SH-SY5Y (cell line): Measurements from ENCODE around the gene FUT3.

Source experiments
- GATA2 ChIP-seq: IDR thresholded peaks from 2 replicates; pipeline ENCODE4 v1.6.1; 2011; ENCODE audit warnings: mild to moderate bottlenecking, low read depth, low read length
- GATA3 ChIP-seq: IDR thresholded peaks from 2 replicates; pipeline ENCODE4 v1.6.1; 2011; ENCODE audit warnings: low read depth, mild to moderate bottlenecking, low read length, moderate library complexity

- TF ChIP-seq GATA2 (no peak), GATA3 (no peak)
These were observed 32.7 kb downstream of the FUT3 start for GRCh38 chr19:5818594-5818993.
